Stomach (tissue), 4 donors: ENCODE results near the gene RPGR.

ENCODE experiments used
- CTCF ChIP-seq, 7 experiments: fragments of 450-650 bp in 4 of 7; fragments of 200-600 bp in 3 of 7; sonication (generic) in 3 of 7; IDR thresholded peaks; one replicate each; pipeline ENCODE4 v1.5.1; 2016 to 2019; ENCODE audit warnings: antibody characterized with exemption in 7 of 7, control low read depth in 2 of 7, mild to moderate bottlenecking in 1 of 7
- POLR2AphosphoS5 ChIP-seq, 3 donors: sonication (generic); formaldehyde crosslinking; IDR thresholded peaks; one replicate each; pipeline ENCODE4 v1.6.1; 2016; ENCODE audit warnings: antibody characterized with exemption in 3 of 3

- TF ChIP-seq POLR2AphosphoS5 (IDR thresholded peaks at IDR 0.05) (no peak), CTCF (IDR thresholded peaks at IDR 0.05) (no peak)
Observed at GRCh38 chrX:38351346-38351745, 24.0 kb upstream of the RPGR start.
